ENCODE measurements around the gene SLC44A1.

DNA sequence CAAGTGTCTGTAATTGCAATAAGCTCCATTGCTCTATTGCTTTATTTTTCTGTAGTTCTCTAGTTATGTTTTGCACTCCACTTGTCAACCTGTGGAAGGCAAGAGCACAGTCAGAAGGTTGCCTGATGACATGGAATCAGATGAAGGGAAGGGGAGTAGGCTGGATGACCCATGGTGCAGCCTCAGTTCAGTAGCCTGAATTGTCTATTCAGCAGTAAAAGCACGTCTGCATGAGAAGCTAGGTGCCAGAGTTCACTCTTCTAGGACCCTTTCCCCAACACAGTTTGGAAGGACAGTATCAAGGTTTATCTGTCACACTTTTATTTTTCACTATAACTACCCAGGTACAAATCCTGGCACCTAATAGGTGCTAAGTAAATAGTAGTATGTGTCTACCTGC, 39.3 kb downstream of the SLC44A1 start:
- TF ChIP-seq, protein P1, sequence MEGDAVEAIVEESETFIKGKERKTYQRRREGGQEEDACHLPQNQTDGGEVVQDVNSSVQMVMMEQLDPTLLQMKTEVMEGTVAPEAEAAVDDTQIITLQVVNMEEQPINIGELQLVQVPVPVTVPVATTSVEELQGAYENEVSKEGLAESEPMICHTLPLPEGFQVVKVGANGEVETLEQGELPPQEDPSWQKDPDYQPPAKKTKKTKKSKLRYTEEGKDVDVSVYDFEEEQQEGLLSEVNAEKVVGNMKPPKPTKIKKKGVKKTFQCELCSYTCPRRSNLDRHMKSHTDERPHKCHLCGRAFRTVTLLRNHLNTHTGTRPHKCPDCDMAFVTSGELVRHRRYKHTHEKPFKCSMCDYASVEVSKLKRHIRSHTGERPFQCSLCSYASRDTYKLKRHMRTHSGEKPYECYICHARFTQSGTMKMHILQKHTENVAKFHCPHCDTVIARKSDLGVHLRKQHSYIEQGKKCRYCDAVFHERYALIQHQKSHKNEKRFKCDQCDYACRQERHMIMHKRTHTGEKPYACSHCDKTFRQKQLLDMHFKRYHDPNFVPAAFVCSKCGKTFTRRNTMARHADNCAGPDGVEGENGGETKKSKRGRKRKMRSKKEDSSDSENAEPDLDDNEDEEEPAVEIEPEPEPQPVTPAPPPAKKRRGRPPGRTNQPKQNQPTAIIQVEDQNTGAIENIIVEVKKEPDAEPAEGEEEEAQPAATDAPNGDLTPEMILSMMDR (IDR thresholded peaks at IDR 0.05), result no peak
- TF ChIP-seq POLR2A (IDR thresholded peaks at IDR 0.05), result no peak
- TF ChIP-seq POLR2AphosphoS5 (IDR thresholded peaks at IDR 0.05), result no peak

Data from upper lobe of left lung (tissue), 4 donors.